Measurements from ENCODE around the gene GUCA2B. TPM values are rescaled to one million over a fixed set of nuclear protein-coding genes. Genes with fewer than 3 reads are reported as not detected.

Gene GUCA2B
- total RNA-seq, 2 donors from 2014 or later: not detected

GRCh38 chr1:42148166-42148565, 5.0 kb upstream of the GUCA2B start:
- no peaks in the 10 kb centered on the region for H3K36me3 ChIP-seq
- no peak overlapping the region for H3K27ac ChIP-seq
- no peaks in the 10 kb centered on the region for H3K4me1 ChIP-seq (replicated peaks)
- no peak for TF ChIP-seq POLR2AphosphoS5 (IDR thresholded peaks at IDR 0.05)
- TF ChIP-seq CTCF (IDR thresholded peaks at IDR 0.05): no peak
- no peak for TF ChIP-seq POLR2A (IDR thresholded peaks at IDR 0.05)
- H3K27me3 ChIP-seq (replicated peaks; ENCODE audit: insufficient read depth): no peaks in the 10 kb centered on the region
- intact Hi-C loops (cut with DNase I): no loop called here
- DNase-seq (ENCODE audit: low spot score): no peak
- no peaks in the 10 kb centered on the region for H3K9me3 ChIP-seq
- H3K4me3 ChIP-seq: no peak overlapping the region
- WGBS: 100% methylated on average over 1 of the region's 1 CpG

- 87% methylated on average over 5 of the region's 5 CpGs for WGBS
- no peak overlapping the region for H3K27ac ChIP-seq
- intact Hi-C loops (cut with DNase I): no loop called here
- H3K27me3 ChIP-seq (replicated peaks; ENCODE audit: insufficient read depth): no peaks in the 10 kb centered on the region
- DNase-seq (ENCODE audit: low spot score): no peak
- H3K36me3 ChIP-seq: no peaks in the 10 kb centered on the region
- TF ChIP-seq POLR2AphosphoS5 (IDR thresholded peaks at IDR 0.05): no peak
- TF ChIP-seq POLR2A (IDR thresholded peaks at IDR 0.05): no peak
- no peak for TF ChIP-seq CTCF (IDR thresholded peaks at IDR 0.05)
- H3K4me1 ChIP-seq (replicated peaks): no peaks in the 10 kb centered on the region
- no peaks in the 10 kb centered on the region for H3K9me3 ChIP-seq
- H3K4me3 ChIP-seq: no peak overlapping the region
Observed at GRCh38 chr1:42150651-42151050, 2.6 kb upstream of the GUCA2B start.

- DNase-seq (ENCODE audit: low spot score): peak; percentile 70
- Histone ChIP-seq H3K27ac (no peak overlapping the region), H3K4me3 (no peak overlapping the region), H3K9me3 (no peaks in the 10 kb centered on the region), H3K27me3 (replicated peaks; ENCODE audit: insufficient read depth) (no peaks in the 10 kb centered on the region), H3K4me1 (replicated peaks) (no peaks in the 10 kb centered on the region), H3K36me3 (no peaks in the 10 kb centered on the region)
- intact Hi-C loops (cut with DNase I): no loop called here
- TF ChIP-seq POLR2A (IDR thresholded peaks at IDR 0.05) (no peak), POLR2AphosphoS5 (IDR thresholded peaks at IDR 0.05) (peak; percentile 67)
- 35% methylated on average over 3 of the region's 3 CpGs for WGBS
Observed at GRCh38 chr1:42152119-42152518, 1.1 kb upstream of the GUCA2B start.

- TF ChIP-seq POLR2A (IDR thresholded peaks at IDR 0.05) (no peak), CTCF (IDR thresholded peaks at IDR 0.05) (no peak), POLR2AphosphoS5 (IDR thresholded peaks at IDR 0.05) (no peak)
- H3K27ac ChIP-seq: no peak overlapping the region
- 75% methylated on average over 6 of the region's 6 CpGs for WGBS
- DNase-seq (ENCODE audit: low spot score): no peak
- intact Hi-C loops (cut with DNase I): no loop called here
- no peak overlapping the region for H3K4me3 ChIP-seq
- no peaks in the 10 kb centered on the region for H3K9me3 ChIP-seq
- no peaks in the 10 kb centered on the region for H3K4me1 ChIP-seq (replicated peaks)
- no peaks in the 10 kb centered on the region for H3K27me3 ChIP-seq (replicated peaks; ENCODE audit: insufficient read depth)
- H3K36me3 ChIP-seq: no peaks in the 10 kb centered on the region
Observed at GRCh38 chr1:42153624-42154023, 414 bp downstream of the GUCA2B start.

- H3K9me3 ChIP-seq: no peaks in the 10 kb centered on the region
- H3K4me3 ChIP-seq: no peak overlapping the region
- intact Hi-C loops (cut with DNase I): no loop called here
- no peaks in the 10 kb centered on the region for H3K4me1 ChIP-seq (replicated peaks)
- H3K27ac ChIP-seq: no peak overlapping the region
- TF ChIP-seq CTCF (IDR thresholded peaks at IDR 0.05) (no peak), POLR2A (IDR thresholded peaks at IDR 0.05) (no peak), POLR2AphosphoS5 (IDR thresholded peaks at IDR 0.05) (no peak)
- H3K27me3 ChIP-seq (replicated peaks; ENCODE audit: insufficient read depth): no peaks in the 10 kb centered on the region
- no peak for DNase-seq (ENCODE audit: low spot score)
- no peaks in the 10 kb centered on the region for H3K36me3 ChIP-seq
- 90% methylated on average over 10 of the region's 13 CpGs for WGBS
Observed at GRCh38 chr1:42154685-42155084, 1.5 kb downstream of the GUCA2B start.

Data from prostate gland (tissue), 2 donors.